H4 (cell line): ENCODE results near the gene SUSD6. TPM values are rescaled to one million over a fixed set of nuclear protein-coding genes. Genes with fewer than 3 reads are reported as not detected.

Source experiments
- DNase-seq: peaks from one replicate; pipeline ENCODE4 v3.0.0-alpha.2; 2015; ENCODE audit warnings: low spot score
- total RNA-seq: library from RNA; depleted of rRNA; stranded (reverse); fragments of >200 nt; shearing (Covaris generic); gene quantifications from 2 replicates; pipeline ENCODE4 v1.2.3, GENCODE V29; 2014

Gene SUSD6
- total RNA-seq, 1 experiment from 2014 or later = 3.4 TPM

GRCh38 chr14:69672356-69672755 lies 61.0 kb downstream of the SUSD6 start:
- DNase-seq = no peak

DNA sequence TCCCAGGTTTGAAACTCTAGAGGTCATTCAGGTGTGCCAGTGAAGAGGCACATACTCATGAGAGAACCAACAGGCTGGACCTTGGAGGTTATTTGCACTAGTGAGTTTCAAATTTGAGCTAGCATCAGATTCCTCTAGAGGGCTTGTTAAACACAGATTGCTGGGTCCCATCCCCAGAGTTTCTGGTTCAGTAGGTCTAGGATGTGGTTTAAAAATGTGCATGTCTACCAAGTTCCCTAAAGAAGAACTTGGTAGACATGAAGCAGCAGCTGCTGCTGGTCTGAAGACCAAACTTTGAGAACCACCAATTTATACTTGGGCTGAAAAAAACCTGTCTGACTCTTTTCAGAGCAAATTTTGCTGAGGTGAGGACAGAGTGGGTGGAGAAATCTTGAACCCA lies 61.7 kb downstream of the SUSD6 start:
- DNase-seq = no peak

- no peak for DNase-seq
Measured at GRCh38 chr14:69673578-69674305, 62.3 kb downstream of the SUSD6 start.

- no peak for DNase-seq
Measured at GRCh38 chr14:69674546-69675244, 63.3 kb downstream of the SUSD6 start.

DNA sequence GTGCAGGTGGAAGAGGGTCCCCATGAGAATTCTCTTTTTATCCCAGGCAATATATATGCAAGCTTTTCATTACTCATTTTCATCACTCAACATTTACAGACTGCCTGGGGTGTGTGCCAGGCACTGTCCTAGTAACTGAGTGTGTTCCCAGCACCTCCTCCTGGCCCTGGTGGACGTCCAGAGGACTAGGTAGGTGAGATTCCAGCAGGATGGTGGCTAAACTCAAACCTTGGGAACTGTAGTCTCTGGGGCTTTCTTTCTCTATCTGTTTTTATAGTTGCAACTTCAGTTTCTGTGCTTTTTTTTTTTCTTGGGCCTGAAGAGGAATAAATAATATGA lies 63.8 kb downstream of the SUSD6 start:
- DNase-seq = no peak

DNA sequence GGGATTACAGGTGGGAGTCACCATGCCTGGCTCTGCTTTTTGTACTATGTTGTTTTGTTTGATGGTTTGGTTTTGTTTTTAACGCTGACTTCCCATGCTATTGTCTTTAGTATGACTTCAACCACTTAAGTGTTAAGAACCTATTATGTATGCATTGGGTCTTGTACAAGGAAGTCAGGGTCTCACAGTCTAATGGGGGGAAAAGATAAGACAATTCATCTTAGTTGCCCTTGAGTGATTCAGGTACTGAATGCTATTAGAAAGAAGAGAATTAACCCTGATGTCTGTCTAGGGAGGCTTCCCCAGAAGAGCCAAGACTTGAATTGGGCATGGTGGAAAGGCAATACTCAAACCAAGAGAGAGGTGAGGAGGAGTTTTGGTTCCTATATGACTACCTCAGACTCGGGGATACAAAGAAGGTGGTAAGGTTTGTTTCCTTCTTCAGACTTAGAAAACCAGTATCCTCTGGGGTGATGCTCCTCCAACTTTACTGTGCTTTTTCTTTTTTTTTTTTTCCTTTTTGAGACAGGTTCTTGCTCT lies 64.6 kb downstream of the SUSD6 start:
- DNase-seq = no peak

DNA sequence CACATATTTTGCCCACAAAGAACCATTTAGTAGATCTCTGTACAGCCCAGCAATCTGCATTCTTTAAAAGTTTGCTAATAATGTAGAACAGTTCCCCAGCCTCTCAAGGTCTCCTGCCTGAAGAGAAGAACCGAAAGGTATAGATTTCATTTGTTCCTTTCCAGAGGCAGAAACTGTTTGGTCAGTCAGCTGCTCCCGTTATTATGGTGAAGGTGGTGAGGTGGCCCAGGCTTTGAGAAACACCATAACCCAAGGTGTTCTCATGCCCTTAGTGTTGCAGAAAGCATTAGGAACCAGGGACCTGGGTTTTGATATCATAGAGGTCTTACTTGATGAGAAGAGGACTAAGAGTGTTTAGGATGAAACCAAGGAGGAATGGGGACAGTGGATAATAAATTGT lies 65.3 kb downstream of the SUSD6 start:
- no peak for DNase-seq

DNA sequence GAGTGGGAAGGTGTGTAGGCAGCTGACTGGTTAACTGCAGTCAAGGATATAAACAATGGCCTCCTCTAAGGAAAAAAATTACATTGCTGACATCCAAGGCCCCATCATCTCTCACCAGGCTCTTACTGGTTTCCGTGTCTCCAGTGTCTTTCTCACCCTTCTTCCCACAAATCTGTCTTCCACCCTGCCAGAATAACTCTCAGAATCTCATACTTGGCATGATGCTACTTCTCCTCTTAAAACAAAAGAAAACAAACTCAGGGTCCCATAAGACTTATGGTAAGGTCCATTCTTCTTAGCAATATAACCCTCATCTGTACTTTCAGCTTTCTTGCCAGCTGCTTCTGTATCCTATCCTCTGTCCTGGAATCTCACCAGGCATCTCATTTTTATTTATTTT lies 68.9 kb downstream of the SUSD6 start:
- no peak for DNase-seq

- no peak for DNase-seq
Measured at GRCh38 chr14:69682136-69682535, 70.7 kb downstream of the SUSD6 start.

GRCh38 chr14:69682621-69683263 lies 71.3 kb downstream of the SUSD6 start:
- no peak for DNase-seq

GRCh38 chr14:69683971-69684370 lies 72.6 kb downstream of the SUSD6 start:
- DNase-seq = no peak

DNA sequence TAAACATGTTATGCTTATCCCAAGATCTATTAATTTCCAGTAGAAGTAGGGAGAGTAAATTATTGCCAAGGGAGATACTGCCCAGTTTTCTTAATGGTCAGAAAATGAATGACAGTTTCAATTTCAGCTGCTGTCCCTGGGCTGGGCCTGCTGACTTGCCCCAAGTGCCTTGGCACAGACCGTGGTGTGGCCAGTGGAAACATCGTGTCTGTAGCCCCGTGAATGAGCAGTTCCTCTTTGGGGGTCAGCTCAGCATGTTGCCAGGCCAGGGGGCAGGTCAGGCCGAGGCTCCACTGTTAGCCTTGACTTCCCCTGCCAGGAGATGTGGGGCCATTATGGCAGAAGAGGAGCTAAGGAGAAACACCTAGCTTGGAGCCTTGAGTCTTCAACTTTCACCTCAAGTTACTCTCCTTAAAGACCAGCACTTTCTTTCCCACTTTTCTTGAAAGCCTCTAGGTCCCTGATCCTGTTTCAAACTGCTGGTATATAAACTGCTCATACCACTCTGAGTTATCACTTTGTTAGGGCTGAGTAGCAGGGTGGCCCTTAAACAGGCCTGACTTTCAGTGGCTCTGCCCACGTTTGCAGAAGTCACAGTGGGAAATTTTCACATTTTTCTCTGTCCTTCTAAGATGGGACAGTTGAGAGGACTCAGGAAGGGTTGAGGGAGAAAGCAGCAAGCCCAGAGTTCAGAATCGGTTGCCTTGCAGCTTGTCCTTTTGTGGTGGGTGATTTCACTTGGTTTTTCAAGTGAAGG lies 73.2 kb downstream of the SUSD6 start:
- no peak for DNase-seq

- no peak for DNase-seq
Measured at GRCh38 chr14:69685218-69685616, 73.8 kb downstream of the SUSD6 start.

DNA sequence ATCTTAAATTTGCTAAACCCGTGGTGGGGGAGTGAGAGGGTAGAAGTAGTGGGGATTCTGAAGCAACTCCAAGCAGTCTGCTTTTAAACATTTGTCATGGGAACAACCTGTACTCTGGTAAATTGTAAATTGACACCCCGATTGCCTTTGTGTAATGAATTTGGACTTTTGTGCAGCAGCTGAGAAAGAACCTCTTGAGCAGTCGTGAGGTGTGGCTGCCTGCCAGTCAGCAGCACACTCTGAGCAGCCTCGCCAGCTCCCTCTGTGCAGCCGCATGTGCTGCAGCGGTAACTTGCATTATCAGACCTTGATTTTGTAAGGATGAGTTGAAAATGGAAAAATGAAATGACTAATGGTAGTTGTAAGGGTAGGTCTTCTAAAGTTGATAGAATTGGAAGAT lies 74.3 kb downstream of the SUSD6 start:
- DNase-seq = no peak

DNA sequence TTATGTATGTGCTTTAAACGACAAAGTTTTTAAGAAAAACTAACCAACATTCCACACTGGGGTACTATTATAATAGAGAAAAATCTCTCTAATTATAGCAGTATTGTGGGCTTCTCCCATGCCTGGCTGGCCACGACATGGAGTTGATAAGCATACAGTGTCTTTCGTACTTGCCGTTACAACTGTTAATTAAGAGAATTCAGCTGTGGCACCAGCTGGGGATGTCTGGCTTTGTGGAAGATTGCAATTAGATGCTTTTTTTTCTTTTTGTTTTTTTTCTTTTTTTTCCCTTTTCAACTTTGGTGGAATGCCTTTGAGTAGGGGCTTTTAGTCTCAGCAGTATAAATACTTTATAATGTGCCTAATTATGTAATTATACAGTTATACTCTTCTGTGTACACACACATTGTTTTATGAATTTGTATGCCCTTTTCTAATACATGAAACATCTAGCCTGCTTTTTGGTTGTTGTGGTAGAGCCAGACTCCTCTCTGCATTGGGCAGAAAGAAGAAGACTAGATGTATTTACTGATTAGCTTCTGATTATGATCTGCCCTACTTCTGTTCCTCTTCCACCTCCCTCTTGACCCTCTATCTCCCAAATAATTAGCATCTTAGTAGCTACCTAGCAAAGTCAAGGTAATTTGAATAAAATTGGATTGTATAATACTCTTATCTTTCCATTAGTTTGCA lies 76.4 kb downstream of the SUSD6 start:
- no peak for DNase-seq

GRCh38 chr14:69688299-69688649 lies 76.9 kb downstream of the SUSD6 start:
- DNase-seq = no peak

DNA sequence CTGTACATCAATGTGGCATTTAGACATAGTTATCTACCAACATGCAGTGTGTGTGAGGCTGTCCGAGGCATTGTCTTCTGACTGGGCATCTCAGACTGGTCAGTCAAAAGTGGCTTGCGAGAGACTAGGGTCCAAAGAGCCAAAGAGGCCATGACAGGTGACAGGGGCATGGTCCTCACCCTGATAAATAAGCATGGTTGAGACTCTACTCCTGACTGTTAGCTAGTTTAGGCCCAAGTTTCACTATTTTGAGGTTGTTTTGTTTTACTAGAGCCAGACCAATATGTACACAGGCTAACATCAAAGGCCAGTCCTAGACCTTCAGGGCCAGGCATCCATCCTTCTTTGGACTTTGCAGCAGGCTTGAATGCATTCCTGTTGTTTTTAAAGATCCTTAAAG lies 78.6 kb downstream of the SUSD6 start:
- DNase-seq = no peak

DNA sequence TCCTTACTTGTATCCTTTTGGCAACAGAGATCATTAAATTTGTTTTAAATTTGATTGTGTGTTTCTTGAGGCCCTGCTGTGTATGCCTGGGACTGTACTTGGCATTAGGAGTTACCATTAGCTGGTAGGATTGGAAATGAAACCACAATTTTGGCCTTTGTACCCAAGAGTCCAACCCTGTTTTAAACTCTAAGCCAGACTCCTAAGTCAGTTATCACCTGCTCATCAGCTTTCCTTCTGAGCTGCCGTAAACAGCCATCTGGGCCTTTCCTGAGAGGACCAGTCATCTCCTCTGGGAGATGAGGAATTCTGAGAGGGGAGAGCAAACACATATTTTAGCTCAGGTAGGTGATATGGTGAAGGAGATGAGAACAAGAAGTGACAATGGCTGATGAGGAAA lies 81.2 kb downstream of the SUSD6 start:
- DNase-seq = no peak

- DNase-seq = no peak
Measured at GRCh38 chr14:69693145-69693544, 81.7 kb downstream of the SUSD6 start.

GRCh38 chr14:69693801-69694729 lies 82.7 kb downstream of the SUSD6 start:
- DNase-seq = peak; percentile 9
